ENCODE measurements around the gene FBXO33.

The FBXO33 gene

GRCh38 chr14:39395555-39396254 is 36.5 kb downstream of the FBXO33 start:
- peak; percentile 49 for DNase-seq (ENCODE audit: low read depth)
- no peak for TF ChIP-seq CTCF (IDR thresholded peaks at IDR 0.05; ENCODE audit: insufficient read depth, low read depth, low read length, missing control alignments)
- no peak overlapping the region for H3K4me3 ChIP-seq (ENCODE audit: low read length)

GRCh38 chr14:39393289-39393688 is 38.9 kb downstream of the FBXO33 start:
- TF ChIP-seq CTCF (IDR thresholded peaks at IDR 0.05; ENCODE audit: insufficient read depth, low read depth, low read length, missing control alignments), result no peak
- DNase-seq (ENCODE audit: low read depth), result peak; percentile 64
- H3K4me3 ChIP-seq (ENCODE audit: low read length), result no peak overlapping the region

GRCh38 chr14:39384177-39384576 is 48.1 kb downstream of the FBXO33 start:
- DNase-seq (ENCODE audit: low read depth), result no peak
- TF ChIP-seq CTCF (IDR thresholded peaks at IDR 0.05; ENCODE audit: insufficient read depth, low read depth, low read length, missing control alignments), result no peak
- no peak overlapping the region for H3K4me3 ChIP-seq (ENCODE audit: low read length)

- no peak for TF ChIP-seq CTCF (IDR thresholded peaks at IDR 0.05; ENCODE audit: insufficient read depth, low read depth, low read length, missing control alignments)
- no peak for DNase-seq (ENCODE audit: low read depth)
- no peak overlapping the region for H3K4me3 ChIP-seq (ENCODE audit: low read length)
Measured at GRCh38 chr14:39383741-39384140, 48.5 kb downstream of the FBXO33 start.

GRCh38 chr14:39383026-39383660 is 49.1 kb downstream of the FBXO33 start:
- H3K4me3 ChIP-seq (ENCODE audit: low read length), result no peak overlapping the region
- no peak for DNase-seq (ENCODE audit: low read depth)
- no peak for TF ChIP-seq CTCF (IDR thresholded peaks at IDR 0.05; ENCODE audit: insufficient read depth, low read depth, low read length, missing control alignments)

GRCh38 chr14:39382463-39382862 is 49.8 kb downstream of the FBXO33 start:
- H3K4me3 ChIP-seq (ENCODE audit: low read length), result no peak overlapping the region
- DNase-seq (ENCODE audit: low read depth), result no peak
- TF ChIP-seq CTCF (IDR thresholded peaks at IDR 0.05; ENCODE audit: insufficient read depth, low read depth, low read length, missing control alignments), result no peak

- DNase-seq (ENCODE audit: low read depth), result no peak
- no peak for TF ChIP-seq CTCF (IDR thresholded peaks at IDR 0.05; ENCODE audit: insufficient read depth, low read depth, low read length, missing control alignments)
- no peak overlapping the region for H3K4me3 ChIP-seq (ENCODE audit: low read length)
Measured at GRCh38 chr14:39381366-39381765, 50.9 kb downstream of the FBXO33 start.
